GM19240 (cell line): ENCODE results near the gene GRM3.

ENCODE experiments used
- DNase-seq: peaks from one replicate; pipeline ENCODE4 v3.0.0; 2011; ENCODE audit warnings: low spot score; ENCODE audit not compliant: insufficient read length

GRM3 gene

DNA sequence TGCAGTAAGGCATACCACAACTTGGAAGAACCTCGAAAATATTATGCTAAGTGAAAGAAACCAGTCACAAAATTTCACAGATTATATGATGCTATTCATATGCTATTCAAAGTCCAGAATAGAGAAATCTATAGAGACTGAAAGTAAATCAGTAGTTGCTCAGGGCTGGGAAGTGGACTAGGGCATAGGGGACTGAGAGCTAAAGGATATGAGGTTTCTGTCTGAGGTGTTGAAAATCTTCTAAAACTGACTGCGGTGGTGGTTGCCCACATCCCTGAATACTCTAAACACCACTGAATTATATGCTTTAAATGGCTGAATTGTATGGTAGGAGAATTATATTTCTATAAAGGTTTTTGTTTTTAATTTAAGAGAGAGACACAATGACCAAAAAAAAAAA is 254.5 kb downstream of the GRM3 start:
- no peak for DNase-seq

DNA sequence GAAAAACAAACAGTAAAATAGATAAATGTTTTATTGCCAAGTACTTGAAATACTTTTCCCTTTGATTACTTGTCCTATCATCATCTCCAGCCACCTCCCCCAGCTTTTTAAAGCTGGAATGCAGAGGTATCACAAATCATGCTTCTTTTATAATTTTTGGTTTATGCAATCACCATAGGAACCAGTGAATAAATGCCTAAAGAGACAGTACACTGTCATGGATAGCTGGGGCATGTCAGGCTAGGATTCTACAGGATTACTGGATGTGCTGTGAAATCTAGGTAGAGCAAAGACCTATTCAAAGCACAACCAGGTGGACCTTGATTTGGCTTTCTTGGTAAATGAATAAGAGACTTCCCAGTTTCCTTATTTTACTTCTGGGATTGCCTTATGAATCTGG is 257.2 kb downstream of the GRM3 start:
- no peak for DNase-seq

DNA sequence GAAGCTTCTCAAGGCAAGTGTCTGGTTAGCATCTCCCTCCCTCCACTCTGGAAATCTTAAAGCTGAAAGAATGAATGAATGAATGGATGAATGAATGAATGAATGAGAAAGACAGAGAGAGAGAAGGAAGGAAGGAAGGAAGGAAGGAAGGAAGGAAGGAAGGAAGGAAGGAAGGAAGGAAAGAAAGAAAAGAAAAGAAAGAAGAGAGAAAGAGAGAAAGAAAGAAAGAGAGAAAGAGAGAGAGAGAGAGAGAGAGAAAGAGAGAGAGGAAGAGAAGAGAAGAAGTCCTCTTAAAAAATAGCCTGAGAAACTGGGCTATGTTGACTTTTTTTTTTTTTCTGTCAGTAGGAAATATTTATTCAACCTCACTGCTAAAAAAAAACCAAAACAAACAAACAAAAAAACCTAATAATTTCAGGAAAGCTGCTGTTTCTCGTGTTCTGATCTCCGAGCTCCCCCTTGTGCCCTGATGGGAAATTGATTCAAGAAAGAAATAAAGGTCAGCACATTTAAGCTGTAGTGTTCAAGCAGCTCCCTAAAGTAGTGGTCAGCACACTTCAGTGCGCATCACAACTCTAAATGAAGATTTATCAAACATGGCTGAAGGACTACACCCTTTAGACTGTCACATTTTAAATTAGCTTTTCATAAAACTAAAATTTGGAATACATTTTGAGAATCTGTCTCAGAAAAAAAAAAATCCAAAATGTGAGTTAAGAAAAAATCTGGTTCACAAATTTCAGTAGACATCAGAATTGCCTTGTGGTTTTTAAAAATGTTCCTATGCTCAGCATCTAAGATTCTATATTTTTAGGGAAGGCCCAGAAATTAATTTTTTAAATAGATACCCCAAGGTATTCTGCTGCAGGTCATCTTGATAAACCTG is 261.5 kb downstream of the GRM3 start:
- no peak for DNase-seq

DNA sequence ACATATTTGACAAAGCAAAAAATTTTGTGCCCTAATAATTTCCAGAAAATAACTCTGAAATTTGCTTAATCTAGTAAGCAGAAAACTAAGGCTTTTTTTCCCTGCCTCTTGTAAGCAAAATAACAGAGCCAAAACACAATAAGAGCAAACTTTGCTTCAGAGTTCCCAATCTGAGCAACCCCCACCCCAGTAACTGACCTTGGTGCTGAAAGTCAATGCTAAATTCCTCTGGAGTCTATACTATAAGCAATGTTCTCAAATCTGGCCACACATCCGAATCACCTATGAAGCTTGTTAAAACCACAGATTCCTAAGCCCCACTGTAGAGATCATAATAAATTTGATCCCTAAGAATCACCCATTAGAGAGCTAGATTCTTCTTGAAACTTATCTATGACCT is 265.2 kb downstream of the GRM3 start:
- DNase-seq, result no peak

DNA sequence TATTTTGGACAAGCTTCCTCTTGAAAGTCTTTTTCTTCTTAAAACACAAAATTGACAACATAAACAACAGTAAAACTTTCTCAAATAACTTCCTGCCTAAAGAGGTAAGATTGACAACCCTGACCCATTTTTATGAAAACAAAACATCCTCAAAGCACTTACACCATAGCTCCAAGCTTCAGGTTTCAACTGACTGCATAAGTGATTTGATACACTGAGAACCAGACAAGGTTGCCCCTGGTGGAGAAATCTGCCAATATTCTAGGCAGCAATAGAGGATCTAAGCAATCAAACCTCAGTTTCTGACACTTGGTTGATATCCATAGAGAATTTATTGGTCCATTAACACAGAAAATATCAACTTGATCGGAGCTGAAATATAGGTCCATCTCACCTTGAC is 267.9 kb downstream of the GRM3 start:
- no peak for DNase-seq

GRCh38 chr7:86913709-86914108 is 270.0 kb downstream of the GRM3 start:
- no peak for DNase-seq
